ENCODE results near the gene PABPN1. TPM values are rescaled to one million over a fixed set of nuclear protein-coding genes. Genes with fewer than 3 reads are reported as not detected.

PABPN1 gene
- total and polyA plus RNA-seq, 2 of the 13 experiments (the other 11 are each of a cell fraction or from before 2014, with no cell fraction given) = 233 to 524 TPM

GRCh38 chr14:23299986-23300686 lies 21.1 kb upstream of the PABPN1 start (continued):
- TF ChIP-seq ZNF691 (CRISPR knock-in tag; IDR thresholded peaks at IDR 0.05; ENCODE audit: borderline replicate concordance, low read depth) (no peak), MLLT10 (CRISPR knock-in tag; IDR thresholded peaks at IDR 0.05) (no peak), CBFB (CRISPR knock-in tag; IDR thresholded peaks at IDR 0.05) (no peak), ZNF788 (CRISPR knock-in tag; IDR thresholded peaks at IDR 0.05; ENCODE audit: borderline replicate concordance) (peak; percentile 27; the same call in 1 of the 2 replicates), ZNF589 (CRISPR knock-in tag; conservative IDR thresholded peaks at IDR 0.05) (no peak), SAFB2 (CRISPR knock-in tag; IDR thresholded peaks at IDR 0.05; ENCODE audit: borderline replicate concordance, low read depth) (no peak), ZNF251 (CRISPR knock-in tag; IDR thresholded peaks at IDR 0.05) (no peak), ZNF264 (CRISPR knock-in tag; IDR thresholded peaks at IDR 0.05) (0 out of 2 replicates have a peak, but pooled peaks have one; percentile 35), ZNF773 (CRISPR knock-in tag; IDR thresholded peaks at IDR 0.05; ENCODE audit: borderline replicate concordance) (peak; percentile 54; the same call in 1 of the 2 replicates), CBX2 (IDR thresholded peaks at IDR 0.05; ENCODE audit: low read depth, low read length) (no peak), CBX2 (CRISPR knock-in tag; IDR thresholded peaks at IDR 0.05; ENCODE audit: low read depth) (no peak), FOXA3 (CRISPR knock-in tag; IDR thresholded peaks at IDR 0.05) (no peak), ZNF337 (CRISPR knock-in tag; IDR thresholded peaks at IDR 0.05; ENCODE audit: borderline replicate concordance, low read depth) (no peak), ZSCAN12 (CRISPR knock-in tag; IDR thresholded peaks at IDR 0.05) (0 out of 2 replicates have a peak, but pooled peaks have one; percentile 14), RARG (CRISPR knock-in tag; IDR thresholded peaks at IDR 0.05; ENCODE audit: low read depth) (no peak), MEIS2 (CRISPR knock-in tag; IDR thresholded peaks at IDR 0.05) (no peak), TEF (CRISPR knock-in tag; IDR thresholded peaks at IDR 0.05) (peak; percentile 7; the same call in 1 of the 2 replicates), XBP1 (CRISPR knock-in tag; IDR thresholded peaks at IDR 0.05) (no peak)
- TF ChIP-seq, protein P1, sequence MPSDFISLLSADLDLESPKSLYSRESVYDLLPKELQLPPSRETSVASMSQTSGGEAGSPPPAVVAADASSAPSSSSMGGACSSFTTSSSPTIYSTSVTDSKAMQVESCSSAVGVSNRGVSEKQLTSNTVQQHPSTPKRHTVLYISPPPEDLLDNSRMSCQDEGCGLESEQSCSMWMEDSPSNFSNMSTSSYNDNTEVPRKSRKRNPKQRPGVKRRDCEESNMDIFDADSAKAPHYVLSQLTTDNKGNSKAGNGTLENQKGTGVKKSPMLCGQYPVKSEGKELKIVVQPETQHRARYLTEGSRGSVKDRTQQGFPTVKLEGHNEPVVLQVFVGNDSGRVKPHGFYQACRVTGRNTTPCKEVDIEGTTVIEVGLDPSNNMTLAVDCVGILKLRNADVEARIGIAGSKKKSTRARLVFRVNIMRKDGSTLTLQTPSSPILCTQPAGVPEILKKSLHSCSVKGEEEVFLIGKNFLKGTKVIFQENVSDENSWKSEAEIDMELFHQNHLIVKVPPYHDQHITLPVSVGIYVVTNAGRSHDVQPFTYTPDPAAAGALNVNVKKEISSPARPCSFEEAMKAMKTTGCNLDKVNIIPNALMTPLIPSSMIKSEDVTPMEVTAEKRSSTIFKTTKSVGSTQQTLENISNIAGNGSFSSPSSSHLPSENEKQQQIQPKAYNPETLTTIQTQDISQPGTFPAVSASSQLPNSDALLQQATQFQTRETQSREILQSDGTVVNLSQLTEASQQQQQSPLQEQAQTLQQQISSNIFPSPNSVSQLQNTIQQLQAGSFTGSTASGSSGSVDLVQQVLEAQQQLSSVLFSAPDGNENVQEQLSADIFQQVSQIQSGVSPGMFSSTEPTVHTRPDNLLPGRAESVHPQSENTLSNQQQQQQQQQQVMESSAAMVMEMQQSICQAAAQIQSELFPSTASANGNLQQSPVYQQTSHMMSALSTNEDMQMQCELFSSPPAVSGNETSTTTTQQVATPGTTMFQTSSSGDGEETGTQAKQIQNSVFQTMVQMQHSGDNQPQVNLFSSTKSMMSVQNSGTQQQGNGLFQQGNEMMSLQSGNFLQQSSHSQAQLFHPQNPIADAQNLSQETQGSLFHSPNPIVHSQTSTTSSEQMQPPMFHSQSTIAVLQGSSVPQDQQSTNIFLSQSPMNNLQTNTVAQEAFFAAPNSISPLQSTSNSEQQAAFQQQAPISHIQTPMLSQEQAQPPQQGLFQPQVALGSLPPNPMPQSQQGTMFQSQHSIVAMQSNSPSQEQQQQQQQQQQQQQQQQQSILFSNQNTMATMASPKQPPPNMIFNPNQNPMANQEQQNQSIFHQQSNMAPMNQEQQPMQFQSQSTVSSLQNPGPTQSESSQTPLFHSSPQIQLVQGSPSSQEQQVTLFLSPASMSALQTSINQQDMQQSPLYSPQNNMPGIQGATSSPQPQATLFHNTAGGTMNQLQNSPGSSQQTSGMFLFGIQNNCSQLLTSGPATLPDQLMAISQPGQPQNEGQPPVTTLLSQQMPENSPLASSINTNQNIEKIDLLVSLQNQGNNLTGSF (CRISPR knock-in tag; IDR thresholded peaks at IDR 0.05) = no peak
- TF ChIP-seq, protein P2, sequence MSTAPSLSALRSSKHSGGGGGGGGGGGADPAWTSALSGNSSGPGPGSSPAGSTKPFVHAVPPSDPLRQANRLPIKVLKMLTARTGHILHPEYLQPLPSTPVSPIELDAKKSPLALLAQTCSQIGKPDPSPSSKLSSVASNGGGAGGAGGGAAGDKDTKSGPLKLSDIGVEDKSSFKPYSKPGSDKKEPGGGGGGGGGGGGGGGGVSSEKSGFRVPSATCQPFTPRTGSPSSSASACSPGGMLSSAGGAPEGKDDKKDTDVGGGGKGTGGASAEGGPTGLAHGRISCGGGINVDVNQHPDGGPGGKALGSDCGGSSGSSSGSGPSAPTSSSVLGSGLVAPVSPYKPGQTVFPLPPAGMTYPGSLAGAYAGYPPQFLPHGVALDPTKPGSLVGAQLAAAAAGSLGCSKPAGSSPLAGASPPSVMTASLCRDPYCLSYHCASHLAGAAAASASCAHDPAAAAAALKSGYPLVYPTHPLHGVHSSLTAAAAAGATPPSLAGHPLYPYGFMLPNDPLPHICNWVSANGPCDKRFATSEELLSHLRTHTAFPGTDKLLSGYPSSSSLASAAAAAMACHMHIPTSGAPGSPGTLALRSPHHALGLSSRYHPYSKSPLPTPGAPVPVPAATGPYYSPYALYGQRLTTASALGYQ (CRISPR knock-in tag; IDR thresholded peaks at IDR 0.05) = peak; percentile 49; the same call in 1 of the 2 replicates
